OCI-LY1 (cell line): ENCODE measurements around the gene BCO2.
"Not testable (repeated sequence)": the region's sequence is repeated elsewhere in the genome, so short reads cannot be mapped to it uniquely, and the experiment has no call there.

Experiments used
- H2AFZ ChIP-seq: fragments of 200-600 bp; sonication (generic), shearing (Covaris generic); 2 replicates; pipeline ENCODE4 v1.6.0; 2014; ENCODE audit warnings: antibody characterized with exemption, mild to moderate bottlenecking, low read length
- H3F3A ChIP-seq: fragments of 200-600 bp; sonication (generic), shearing (Covaris generic); 2 replicates; pipeline ENCODE4 v1.6.0; 2014; ENCODE audit warnings: mild to moderate bottlenecking, antibody characterized with exemption, low read length, moderate library complexity; ENCODE audit not compliant: insufficient read depth
- H3K27ac ChIP-seq: fragments of 200-600 bp; sonication (generic); 2 replicates; pipeline ENCODE4 v1.5.1; 2014; ENCODE audit warnings: low read length, mixed run types, mild to moderate bottlenecking, low read depth; ENCODE audit not compliant: poor library complexity, severe bottlenecking
- H3K27me3 ChIP-seq: fragments of 200-600 bp; sonication (generic); 2 replicates; pipeline ENCODE4 v1.6.0; 2014; ENCODE audit warnings: antibody characterized with exemption, mild to moderate bottlenecking, low read length, moderate library complexity; ENCODE audit not compliant: insufficient read depth
- H3K36me3 ChIP-seq: fragments of 200-600 bp; sonication (generic); 2 replicates; pipeline ENCODE4 v1.6.1; 2014; ENCODE audit warnings: mild to moderate bottlenecking, antibody characterized with exemption, low read length, moderate library complexity, mixed read lengths; ENCODE audit not compliant: insufficient read depth
- H3K4me1 ChIP-seq: fragments of 200-600 bp; sonication (generic); 2 replicates; pipeline ENCODE4 v1.5.1; 2014; ENCODE audit warnings: mild to moderate bottlenecking, low read length, moderate library complexity; ENCODE audit not compliant: insufficient read depth, severe bottlenecking
- H3K4me2 ChIP-seq: fragments of 200-600 bp; sonication (generic), shearing (Covaris generic); 2 replicates; pipeline ENCODE4 v1.6.1; 2014; ENCODE audit warnings: low read length
- H3K4me3 ChIP-seq: fragments of 200-600 bp; sonication (generic); 2 replicates; pipeline ENCODE4 v1.5.1; 2014; ENCODE audit warnings: low read length, low read depth, mild to moderate bottlenecking, mixed read lengths; ENCODE audit not compliant: poor library complexity, severe bottlenecking
- H3K79me2 ChIP-seq: fragments of 200-600 bp; shearing (Covaris generic); 2 replicates; pipeline ENCODE4 v1.6.1; 2016; ENCODE audit warnings: mixed run types, low read length, mixed read lengths; ENCODE audit not compliant: insufficient read depth
- H3K9ac ChIP-seq: fragments of 200-600 bp; sonication (generic), shearing (Covaris generic); 2 replicates; pipeline ENCODE4 v1.6.1; 2014; ENCODE audit warnings: mild to moderate bottlenecking, low read length, mixed read lengths
- H3K9me2 ChIP-seq: fragments of 200-600 bp; sonication (generic), shearing (Covaris generic); 2 replicates; pipeline ENCODE4 v1.6.1; 2014; ENCODE audit warnings: low read depth, mild to moderate bottlenecking, low read length, mixed read lengths
- H3K9me3 ChIP-seq: fragments of 200-600 bp; shearing (Covaris generic); 2 replicates; pipeline ENCODE4 v1.6.1; 2014; ENCODE audit warnings: low read length, mixed read lengths
- H4K20me1 ChIP-seq: fragments of 200-600 bp; sonication (generic), shearing (Covaris generic); 2 replicates; pipeline ENCODE4 v1.6.0; 2016; ENCODE audit warnings: mild to moderate bottlenecking, low read length; ENCODE audit not compliant: insufficient read depth
- EZH2 ChIP-seq: fragments of 200-600 bp; sonication (generic), shearing (Covaris generic); IDR thresholded peaks from 2 replicates; pipeline ENCODE4 v1.8.0; 2017; ENCODE audit warnings: borderline replicate concordance, mixed run types, mild to moderate bottlenecking, antibody characterized with exemption, low read length, moderate library complexity, mixed read lengths
- TF ChIP-seq, protein P1 (sequence below): fragments of 200-600 bp; sonication (generic), shearing (Covaris generic); IDR thresholded peaks from 2 replicates; pipeline ENCODE4 v1.5.1; 2017; ENCODE audit warnings: mild to moderate bottlenecking, antibody characterized with exemption, low read length, moderate library complexity, mixed read lengths

The BCO2 gene

DNA sequence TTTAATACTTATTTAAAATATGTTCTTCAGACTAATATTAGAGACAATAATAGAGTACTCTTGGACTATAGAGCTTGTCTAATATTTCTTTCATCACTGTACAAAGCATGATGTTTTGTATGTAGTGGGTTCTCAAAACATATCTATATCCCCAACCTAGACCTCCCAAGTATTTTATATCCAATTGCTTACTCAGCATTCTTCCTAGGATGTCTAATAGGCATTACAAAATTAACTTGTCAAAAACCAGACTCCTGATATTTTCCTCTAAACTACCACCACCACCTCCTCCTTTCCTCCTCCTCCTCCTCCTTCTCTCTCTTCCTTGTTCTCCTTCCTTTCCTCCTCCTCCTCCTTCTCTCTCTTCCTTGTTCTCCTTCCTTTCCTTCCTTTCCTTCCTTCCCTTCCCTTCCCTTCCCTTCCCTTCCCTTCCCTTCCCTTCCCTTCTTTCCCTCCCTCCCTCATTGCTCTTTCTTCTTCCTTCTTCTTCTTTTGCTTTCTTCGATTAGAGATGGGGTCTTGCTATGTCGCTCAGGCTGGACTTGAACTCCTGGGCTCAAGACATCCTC is 21.3 kb downstream of the BCO2 start:
- no peaks in the 10 kb centered on the region for H3K27me3 ChIP-seq
- no peak overlapping the region for H3K4me3 ChIP-seq
- H3K36me3 ChIP-seq: no peaks in the 10 kb centered on the region
- no peak overlapping the region for H2AFZ ChIP-seq
- H3K9me3 ChIP-seq: no peaks in the 10 kb centered on the region
- H3K9ac ChIP-seq: no peak overlapping the region
- H3K4me2 ChIP-seq: no peak overlapping the region
- TF ChIP-seq EZH2: no peak
- TF ChIP-seq, protein P1, sequence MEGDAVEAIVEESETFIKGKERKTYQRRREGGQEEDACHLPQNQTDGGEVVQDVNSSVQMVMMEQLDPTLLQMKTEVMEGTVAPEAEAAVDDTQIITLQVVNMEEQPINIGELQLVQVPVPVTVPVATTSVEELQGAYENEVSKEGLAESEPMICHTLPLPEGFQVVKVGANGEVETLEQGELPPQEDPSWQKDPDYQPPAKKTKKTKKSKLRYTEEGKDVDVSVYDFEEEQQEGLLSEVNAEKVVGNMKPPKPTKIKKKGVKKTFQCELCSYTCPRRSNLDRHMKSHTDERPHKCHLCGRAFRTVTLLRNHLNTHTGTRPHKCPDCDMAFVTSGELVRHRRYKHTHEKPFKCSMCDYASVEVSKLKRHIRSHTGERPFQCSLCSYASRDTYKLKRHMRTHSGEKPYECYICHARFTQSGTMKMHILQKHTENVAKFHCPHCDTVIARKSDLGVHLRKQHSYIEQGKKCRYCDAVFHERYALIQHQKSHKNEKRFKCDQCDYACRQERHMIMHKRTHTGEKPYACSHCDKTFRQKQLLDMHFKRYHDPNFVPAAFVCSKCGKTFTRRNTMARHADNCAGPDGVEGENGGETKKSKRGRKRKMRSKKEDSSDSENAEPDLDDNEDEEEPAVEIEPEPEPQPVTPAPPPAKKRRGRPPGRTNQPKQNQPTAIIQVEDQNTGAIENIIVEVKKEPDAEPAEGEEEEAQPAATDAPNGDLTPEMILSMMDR: no peak
- H3F3A ChIP-seq: no peaks in the 10 kb centered on the region
- H3K79me2 ChIP-seq: no peaks in the 10 kb centered on the region
- H4K20me1 ChIP-seq: no peaks in the 10 kb centered on the region
- no peaks in the 10 kb centered on the region for H3K4me1 ChIP-seq
- no peaks in the 10 kb centered on the region for H3K9me2 ChIP-seq
- no peak overlapping the region for H3K27ac ChIP-seq

DNA sequence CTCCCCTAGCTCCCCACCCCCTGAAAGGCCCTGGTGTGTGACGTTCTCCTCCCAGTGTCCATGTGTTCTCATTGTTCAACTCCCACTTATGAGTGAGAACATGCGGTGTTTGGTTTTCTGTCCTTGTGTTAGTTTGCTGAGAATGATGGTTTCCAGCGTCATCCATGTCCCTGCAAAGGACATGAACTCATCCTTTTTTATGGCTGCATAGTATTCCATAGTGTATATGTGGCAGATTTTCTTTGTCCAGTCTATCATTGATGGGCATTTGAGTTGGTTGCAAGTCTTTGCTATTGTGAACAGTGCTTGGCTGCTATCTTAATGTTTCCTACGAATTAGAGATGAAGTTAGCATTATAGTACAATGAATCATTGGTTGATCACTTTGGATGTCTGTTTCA is 23.8 kb downstream of the BCO2 start:
- not testable (repeated sequence) for H4K20me1 ChIP-seq, H3K9me2 ChIP-seq, H3K27ac ChIP-seq, H3K9me3 ChIP-seq, H3K4me1 ChIP-seq, H3K9ac ChIP-seq, H3K4me3 ChIP-seq, H3K36me3 ChIP-seq, H3K27me3 ChIP-seq, H2AFZ ChIP-seq, H3K79me2 ChIP-seq, H3F3A ChIP-seq, H3K4me2 ChIP-seq

DNA sequence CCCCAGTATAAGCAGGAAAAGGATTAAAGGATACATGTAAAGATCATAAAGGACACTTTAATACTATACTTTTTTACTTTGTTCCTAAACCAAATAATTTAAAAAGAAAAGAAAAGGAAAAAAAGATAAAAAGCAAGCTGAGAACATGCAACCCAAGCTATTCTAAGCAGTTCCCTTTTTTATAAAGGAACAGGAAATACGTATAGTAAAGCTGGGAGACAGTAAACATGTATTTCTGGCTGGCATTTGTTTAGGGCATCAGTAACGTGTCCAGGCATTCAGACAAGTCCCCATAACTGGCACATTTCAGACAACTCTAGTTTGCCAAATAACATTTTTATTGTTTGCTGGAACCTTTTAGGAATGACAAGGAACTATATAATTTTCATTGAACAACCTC is 24.9 kb downstream of the BCO2 start:
- no peak overlapping the region for H3K27ac ChIP-seq
- H2AFZ ChIP-seq: no peak overlapping the region
- H3K4me3 ChIP-seq: no peak overlapping the region
- no peaks in the 10 kb centered on the region for H4K20me1 ChIP-seq
- no peaks in the 10 kb centered on the region for H3K4me1 ChIP-seq
- H3K9ac ChIP-seq: no peak overlapping the region
- no peak overlapping the region for H3K4me2 ChIP-seq
- no peaks in the 10 kb centered on the region for H3F3A ChIP-seq
- no peaks in the 10 kb centered on the region for H3K9me2 ChIP-seq
- no peaks in the 10 kb centered on the region for H3K36me3 ChIP-seq
- H3K27me3 ChIP-seq: no peaks in the 10 kb centered on the region
- no peaks in the 10 kb centered on the region for H3K79me2 ChIP-seq
- H3K9me3 ChIP-seq: no peaks in the 10 kb centered on the region
- TF ChIP-seq EZH2: no peak
- TF ChIP-seq, protein P1: no peak

DNA sequence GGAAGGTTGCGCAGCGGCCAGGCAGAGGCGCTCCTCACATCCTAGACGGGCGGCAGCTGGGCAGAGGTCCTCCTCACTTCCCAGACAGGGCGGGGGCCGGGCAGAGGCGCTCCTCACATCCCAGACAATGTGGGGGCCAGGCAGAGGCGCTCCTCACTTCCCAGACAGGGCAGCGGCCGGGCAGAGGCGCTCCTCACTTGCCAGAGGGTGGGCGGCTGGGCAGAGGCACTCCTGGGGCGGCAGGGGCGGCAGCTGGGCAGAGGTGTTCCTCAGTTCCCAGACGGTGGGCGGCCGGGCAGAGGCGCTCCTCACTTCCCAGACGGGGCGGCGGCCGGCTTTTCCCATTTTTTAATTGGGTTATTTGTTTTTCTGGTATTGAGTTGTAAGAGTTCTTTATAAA is 30.8 kb downstream of the BCO2 start:
- TF ChIP-seq, protein P1: no peak
- TF ChIP-seq EZH2: no peak

More for the DNA sequence above, 30.8 kb downstream of the BCO2 start:
- no peak overlapping the region for H3K9ac ChIP-seq
- H3K36me3 ChIP-seq: no peaks in the 10 kb centered on the region
- no peak overlapping the region for H2AFZ ChIP-seq
- H3K27me3 ChIP-seq: no peaks in the 10 kb centered on the region
- no peaks in the 10 kb centered on the region for H3K9me3 ChIP-seq
- no peak overlapping the region for H3K4me3 ChIP-seq
- no peaks in the 10 kb centered on the region for H3K4me1 ChIP-seq
- no peaks in the 10 kb centered on the region for H4K20me1 ChIP-seq
- H3K9me2 ChIP-seq: no peaks in the 10 kb centered on the region
- H3F3A ChIP-seq: no peaks in the 10 kb centered on the region
- no peaks in the 10 kb centered on the region for H3K79me2 ChIP-seq
- no peak overlapping the region for H3K27ac ChIP-seq
- H3K4me2 ChIP-seq: no peak overlapping the region
